ENCODE measurements around the gene LRRC38. TPM values are rescaled to one million over a fixed set of nuclear protein-coding genes. Genes with fewer than 3 reads are reported as not detected.
"Not testable (repeated sequence)": the region's sequence is repeated elsewhere in the genome, so short reads cannot be mapped to it uniquely, and the experiment has no call there.

LRRC38 gene
- total RNA-seq, 4 donors from 2014 or later, result 1.2 to 3.0 (median 2.3) TPM

GRCh38 chr1:13443335-13443979, 70.3 kb downstream of the LRRC38 start:
- no peak for TF ChIP-seq CTCF (IDR thresholded peaks at IDR 0.05)
- TF ChIP-seq POLR2A (IDR thresholded peaks at IDR 0.05), result no peak
- WGBS, 2 donors, result 48 to 50% methylated on average over 10 of the region's 10 CpGs
- DNase-seq (ENCODE audit: low spot score in 2 of 2), result no peak
- H3K4me3 ChIP-seq (ENCODE audit: low read depth, poor library complexity, severe bottlenecking), result no peak overlapping the region
- intact Hi-C loops (cut with DNase I; ENCODE audit: low total_unique reads), result no loop called here

- intact Hi-C loops (cut with DNase I; ENCODE audit: low total_unique reads); DNase-seq (ENCODE audit: low spot score in 2 of 2); H3K4me3 ChIP-seq (ENCODE audit: low read depth, poor library complexity, severe bottlenecking): not testable (repeated sequence)
- 94 to 95% methylated on average over 21 to 45 of the region's 49 CpGs for WGBS, 2 donors
Measured at GRCh38 chr1:13439104-13439783, 74.6 kb downstream of the LRRC38 start.

GRCh38 chr1:13435458-13435857, 78.3 kb downstream of the LRRC38 start:
- intact Hi-C loops (cut with DNase I; ENCODE audit: low total_unique reads), result no loop called here
- TF ChIP-seq CTCF (IDR thresholded peaks at IDR 0.05) (no peak), POLR2A (IDR thresholded peaks at IDR 0.05) (no peak)
- WGBS, 2 donors, result 41 to 54% methylated on average over 3 of the region's 3 CpGs
- DNase-seq (ENCODE audit: low spot score in 2 of 2), result no peak
- no peak overlapping the region for H3K4me3 ChIP-seq (ENCODE audit: low read depth, poor library complexity, severe bottlenecking)

- H3K4me3 ChIP-seq (ENCODE audit: low read depth, poor library complexity, severe bottlenecking); intact Hi-C loops (cut with DNase I; ENCODE audit: low total_unique reads); DNase-seq (ENCODE audit: low spot score in 2 of 2): not testable (repeated sequence)
- 93 to 97% methylated on average over 18 to 32 of the region's 32 CpGs for WGBS, 2 donors
Measured at GRCh38 chr1:13433694-13434358, 80.0 kb downstream of the LRRC38 start.

- TF ChIP-seq CTCF (IDR thresholded peaks at IDR 0.05) (no peak), POLR2A (IDR thresholded peaks at IDR 0.05) (no peak)
- WGBS, 2 donors, result 17 to 28% methylated on average over 3 of the region's 3 CpGs
- intact Hi-C loops (cut with DNase I; ENCODE audit: low total_unique reads), result no loop called here
Measured at GRCh38 chr1:13432251-13432650, 81.6 kb downstream of the LRRC38 start.

GRCh38 chr1:13430495-13430894, 83.3 kb downstream of the LRRC38 start:
- DNase-seq (ENCODE audit: low spot score in 2 of 2), result no peak
- TF ChIP-seq POLR2A (IDR thresholded peaks at IDR 0.05) (no peak), CTCF (IDR thresholded peaks at IDR 0.05) (no peak)
- no peak overlapping the region for H3K4me3 ChIP-seq (ENCODE audit: low read depth, poor library complexity, severe bottlenecking)
- intact Hi-C loops (cut with DNase I; ENCODE audit: low total_unique reads), result no loop called here
- 92 to 98% methylated on average over 7 to 13 of the region's 13 CpGs for WGBS, 2 donors

More at GRCh38 chr1:13432251-13432650, 81.6 kb downstream of the LRRC38 start:
- DNase-seq (ENCODE audit: low spot score in 2 of 2), result no peak
- H3K4me3 ChIP-seq (ENCODE audit: low read depth, poor library complexity, severe bottlenecking), result no peak overlapping the region

Other genes starting within 250 kb of the LRRC38 start
- not detected for gene PRAMEF8, start 228.9 kb downstream of the LRRC38 start, total RNA-seq
- gene PRAMEF33, start 210.5 kb downstream of the LRRC38 start, total RNA-seq, result not detected
- gene PRAMEF15, start 198.4 kb downstream of the LRRC38 start, total RNA-seq, result not detected
- not detected for gene PRAMEF14, start 166.9 kb downstream of the LRRC38 start, total RNA-seq
- gene PRAMEF19, start 142.1 kb downstream of the LRRC38 start, total RNA-seq, result not detected
- gene PRAMEF17, start 124.4 kb downstream of the LRRC38 start, total RNA-seq, result not detected
- not detected for gene PRAMEF20, start 103.6 kb downstream of the LRRC38 start, total RNA-seq
- gene PDPN, start 69.8 kb upstream of the LRRC38 start, total RNA-seq, result 10 to 100 TPM; 16.0 to 40.7 (median 32.7) TPM
- gene PRDM2, start 186.2 kb upstream of the LRRC38 start, total RNA-seq, result 10 to 100 TPM; 34.7 to 69.9 (median 41.8) TPM

All from lower leg skin (tissue), 4 donors.